NCI-H2029 (cell line): ENCODE results near the gene IL17RB.

ENCODE experiments used
- DNase-seq: peaks from one replicate; lab custom pipeline; 2025; lab: John Stamatoyannopoulos, UW

IL17RB gene

DNA sequence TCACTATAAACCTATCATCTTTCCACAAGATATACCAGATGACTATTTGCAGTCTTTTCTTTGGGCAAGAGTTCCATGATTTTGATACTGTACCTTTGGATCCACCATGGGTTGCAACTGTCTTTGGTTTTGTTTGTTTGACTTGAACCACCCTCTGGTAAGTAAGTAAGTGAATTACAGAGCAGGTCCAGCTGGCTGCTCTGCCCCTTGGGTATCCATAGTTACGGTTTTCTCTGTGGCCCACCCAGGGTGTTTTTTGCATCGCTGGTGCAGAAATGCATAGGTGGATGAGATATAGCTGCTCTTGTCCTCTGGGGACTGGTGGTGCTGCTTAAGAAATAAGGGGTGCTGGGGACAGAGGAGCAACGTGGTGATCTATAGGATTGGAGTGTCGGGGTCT lies 33.9 kb upstream of the IL17RB start:
- DNase-seq = no peak

DNA sequence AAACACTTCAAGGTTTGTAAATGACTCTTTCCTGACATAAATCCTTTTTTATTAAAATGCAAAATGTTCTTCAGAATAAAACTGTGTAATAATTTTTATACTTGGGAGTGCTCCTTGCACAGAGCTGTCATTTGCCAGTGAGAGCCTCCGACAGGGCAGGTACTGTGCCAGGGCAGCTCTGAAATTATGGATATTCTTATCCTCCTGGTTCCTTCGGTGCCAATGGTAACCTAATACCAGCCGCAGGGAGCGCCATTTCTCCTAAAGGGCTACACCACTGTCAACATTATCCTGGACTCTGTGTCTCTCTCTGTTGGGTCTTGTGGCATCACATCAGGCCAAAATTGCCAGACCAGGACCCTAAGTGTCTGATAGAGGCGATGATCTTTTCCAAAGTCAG lies 33.1 kb upstream of the IL17RB start:
- DNase-seq = no peak

DNA sequence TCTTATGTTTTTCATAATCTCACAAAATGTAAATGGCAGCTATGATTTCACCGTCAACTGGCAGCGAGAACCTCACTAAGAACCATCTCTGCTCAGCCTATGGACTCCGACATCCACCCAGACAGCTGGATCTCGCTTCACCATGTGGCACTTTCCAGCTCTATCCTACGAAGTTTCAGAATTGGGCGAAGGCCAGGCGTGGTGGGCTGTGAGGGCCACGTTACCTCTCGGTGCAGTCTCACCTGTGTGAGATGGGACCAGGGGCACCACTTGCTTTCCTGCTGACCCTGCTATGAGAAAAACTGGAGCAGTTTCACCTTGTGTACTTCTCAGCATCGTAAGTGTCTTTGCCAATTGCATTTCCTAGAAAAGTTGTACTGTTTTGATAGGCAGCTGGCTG lies 32.5 kb upstream of the IL17RB start:
- no peak for DNase-seq

DNA sequence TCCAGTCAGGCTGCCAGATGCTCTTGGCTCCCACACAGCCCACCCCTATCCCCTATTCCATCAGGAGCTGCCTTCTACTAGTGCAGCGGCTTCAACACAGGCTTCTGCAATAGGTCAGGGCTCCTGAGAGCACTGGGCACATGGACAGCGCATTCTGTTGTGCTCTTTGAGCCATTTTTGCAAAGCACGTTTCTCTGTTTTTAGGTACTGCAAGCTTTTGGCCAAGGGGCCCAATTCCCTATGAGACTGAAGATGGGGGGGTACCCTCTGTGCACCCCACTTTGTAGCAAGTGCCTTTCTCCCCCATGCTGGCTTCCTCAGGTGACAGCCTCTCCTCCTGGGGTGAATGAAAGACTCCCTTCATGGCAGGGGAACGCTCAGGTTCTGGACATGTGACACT lies 31.3 kb upstream of the IL17RB start:
- no peak for DNase-seq

DNA sequence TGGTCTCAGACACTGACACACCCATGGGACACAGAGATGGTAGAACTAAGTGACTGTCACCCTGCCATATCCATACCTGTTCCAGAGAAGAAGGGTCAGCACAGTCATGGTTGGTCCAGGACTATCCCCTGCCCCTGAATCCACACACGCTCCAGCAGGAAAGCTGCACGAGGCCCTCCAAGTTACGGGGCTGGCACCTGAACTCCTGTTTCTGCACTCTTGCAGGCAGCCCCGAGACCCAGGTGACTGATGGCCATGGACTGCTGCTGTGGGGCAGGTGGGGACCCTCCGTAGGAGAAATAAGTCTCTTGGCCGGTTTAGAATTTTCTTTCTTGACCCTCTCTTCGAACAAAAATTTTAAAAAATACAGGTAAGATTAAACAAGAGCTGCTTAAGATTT lies 30.7 kb upstream of the IL17RB start:
- no peak for DNase-seq

DNA sequence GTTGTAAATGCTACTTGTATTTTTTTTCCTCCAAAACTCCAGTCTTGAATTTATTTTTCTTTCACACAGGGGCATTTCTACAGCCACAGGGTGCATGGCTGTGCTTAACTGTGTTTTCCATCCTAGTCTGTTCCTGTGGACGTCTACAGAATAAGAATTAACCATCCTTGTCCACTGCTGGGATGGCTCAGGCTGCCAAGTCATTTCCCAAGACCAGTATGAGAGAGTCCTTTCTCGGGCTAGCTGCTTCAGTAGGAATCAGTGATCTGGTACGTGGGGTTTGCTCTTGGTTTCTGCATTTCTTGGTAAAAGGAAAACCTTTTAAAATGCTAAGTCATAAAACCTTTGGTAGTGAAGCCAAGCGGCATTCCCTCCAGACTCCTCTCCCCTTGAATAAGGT lies 29.9 kb upstream of the IL17RB start:
- no peak for DNase-seq

DNA sequence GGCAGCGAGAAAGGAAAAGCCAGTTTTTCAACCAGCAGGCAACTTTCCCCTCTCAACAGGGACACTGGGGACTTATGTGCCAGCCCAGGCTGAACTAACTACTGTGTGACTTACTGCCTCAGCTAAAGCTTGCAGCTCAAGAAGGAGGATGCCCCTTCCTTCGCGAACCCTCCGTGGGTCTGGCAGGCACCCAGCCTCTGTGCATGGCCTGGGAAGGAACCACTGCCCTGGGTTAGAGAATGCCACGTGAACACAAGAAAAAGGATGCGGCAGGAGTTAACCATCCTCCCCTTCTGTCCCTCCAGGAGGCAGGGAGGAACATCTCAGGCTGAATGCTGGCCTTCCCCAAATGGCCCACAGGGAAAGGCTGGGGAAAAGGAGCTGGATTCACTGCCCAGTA lies 29.2 kb upstream of the IL17RB start:
- no peak for DNase-seq

DNA sequence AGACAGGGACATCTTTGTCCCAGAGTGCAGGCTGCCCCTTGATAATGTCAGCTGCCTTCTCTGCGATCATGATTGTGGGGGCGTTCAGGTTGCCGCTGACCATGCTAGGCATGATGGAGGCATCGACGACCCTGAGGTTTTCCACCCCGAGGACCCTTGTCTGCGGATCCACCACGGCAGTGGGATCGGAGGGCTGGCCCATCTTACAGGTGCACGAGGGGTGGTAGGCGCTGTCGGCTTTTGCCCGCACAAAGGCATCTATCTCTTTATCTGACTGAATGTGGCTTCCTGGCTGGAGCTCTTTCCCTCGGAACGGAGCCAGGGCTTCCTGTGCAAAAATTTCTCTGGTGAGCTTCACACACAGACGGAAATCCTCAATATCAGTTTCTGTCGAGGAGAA lies 28.6 kb upstream of the IL17RB start:
- DNase-seq = no peak

DNA sequence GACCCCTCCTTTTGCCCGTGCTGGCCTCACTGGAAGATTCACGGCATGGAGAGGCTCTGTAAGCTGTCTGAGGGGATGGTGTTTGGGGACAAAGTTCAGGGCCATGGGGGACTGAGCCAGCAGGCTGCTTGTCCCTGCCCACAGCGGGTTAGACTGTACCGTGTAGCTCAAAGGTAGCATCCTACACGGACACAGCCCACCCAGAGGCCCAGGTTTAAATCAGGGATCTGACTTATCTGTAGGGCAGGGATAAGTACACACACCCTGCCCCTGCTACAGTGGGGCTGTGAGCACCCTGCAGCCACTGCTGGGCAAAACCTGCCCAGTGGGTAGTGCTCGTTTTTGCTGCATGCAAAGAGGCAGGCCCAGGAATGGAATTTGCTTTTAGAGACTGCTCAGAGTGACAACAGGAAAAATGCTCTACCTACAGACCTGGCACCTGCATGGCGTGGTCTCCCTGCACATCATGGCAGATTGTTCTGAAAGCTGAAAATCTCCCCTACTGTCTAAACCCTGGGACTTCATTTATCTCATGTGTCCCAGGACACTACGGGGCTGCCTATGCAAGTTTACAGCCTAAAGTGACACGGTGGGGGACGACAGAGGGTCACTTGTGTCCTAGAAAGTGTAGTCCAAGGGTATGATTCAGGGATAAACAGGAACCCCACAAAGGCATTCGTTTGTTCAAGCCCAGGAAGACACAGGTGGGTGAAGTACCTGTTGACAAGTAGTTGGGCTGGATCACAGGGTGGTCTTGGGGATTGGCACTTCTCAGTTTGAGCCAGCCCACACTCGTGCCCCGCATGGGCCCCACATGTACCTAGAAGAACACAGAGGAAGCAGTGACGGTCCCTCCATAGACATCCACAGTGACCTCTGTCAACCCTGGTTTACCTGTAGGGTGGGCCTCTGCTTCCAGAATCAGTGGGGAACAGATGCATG lies 27.9 kb upstream of the IL17RB start:
- no peak for DNase-seq

DNA sequence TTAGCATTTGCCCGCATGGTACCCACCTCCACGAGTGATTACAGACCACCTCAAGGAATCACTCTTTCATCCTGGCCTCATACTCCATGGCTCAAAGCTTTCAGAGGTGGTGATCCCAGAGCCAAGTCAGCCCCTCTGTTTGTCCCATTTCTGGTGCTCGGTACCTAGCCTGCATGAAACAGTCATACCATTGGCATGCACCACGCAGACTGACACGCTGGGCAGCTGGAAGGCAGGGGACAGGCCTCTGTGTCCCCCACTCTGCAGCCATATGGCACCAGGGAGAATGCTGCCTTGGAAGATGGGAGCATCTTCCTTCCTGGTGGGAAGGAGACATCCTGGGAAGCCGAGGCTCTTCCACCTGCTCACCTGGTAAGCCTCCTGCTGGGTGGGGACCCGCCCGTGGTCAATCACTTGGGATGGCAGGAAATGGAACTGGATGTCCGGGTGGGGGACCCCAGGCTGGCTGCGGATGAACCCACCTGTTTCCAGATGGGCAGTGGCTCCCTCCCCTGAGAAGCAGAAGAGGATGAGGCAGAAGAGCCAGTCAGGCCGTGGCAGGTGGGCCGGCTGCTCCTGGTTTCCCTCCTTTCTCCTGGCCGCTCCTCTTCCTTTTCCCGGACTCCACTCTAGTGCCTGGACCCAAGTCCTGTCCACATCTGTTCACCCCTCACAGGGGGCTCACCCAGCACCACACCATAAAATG lies 27.1 kb upstream of the IL17RB start:
- DNase-seq = no peak

DNA sequence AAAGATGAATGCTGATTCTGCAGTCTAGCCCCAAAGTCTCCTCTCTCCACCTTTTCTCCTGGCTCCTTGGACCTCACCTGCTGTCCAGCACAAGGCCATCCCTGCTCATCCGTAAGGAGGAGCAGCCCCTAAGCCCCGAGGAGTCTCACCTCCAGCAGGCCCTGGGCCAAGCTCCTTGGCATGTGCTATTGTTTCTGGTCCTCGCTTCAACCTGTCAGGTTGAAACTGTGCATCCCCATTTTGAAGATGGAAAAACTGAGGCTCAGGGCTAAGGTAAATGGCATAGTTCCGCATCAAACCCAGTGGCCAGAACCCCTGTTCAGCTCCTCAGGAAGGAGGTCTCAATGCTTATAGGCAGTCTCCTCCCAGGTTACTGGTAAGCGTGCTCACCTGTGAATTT lies 26.3 kb upstream of the IL17RB start:
- no peak for DNase-seq

DNA sequence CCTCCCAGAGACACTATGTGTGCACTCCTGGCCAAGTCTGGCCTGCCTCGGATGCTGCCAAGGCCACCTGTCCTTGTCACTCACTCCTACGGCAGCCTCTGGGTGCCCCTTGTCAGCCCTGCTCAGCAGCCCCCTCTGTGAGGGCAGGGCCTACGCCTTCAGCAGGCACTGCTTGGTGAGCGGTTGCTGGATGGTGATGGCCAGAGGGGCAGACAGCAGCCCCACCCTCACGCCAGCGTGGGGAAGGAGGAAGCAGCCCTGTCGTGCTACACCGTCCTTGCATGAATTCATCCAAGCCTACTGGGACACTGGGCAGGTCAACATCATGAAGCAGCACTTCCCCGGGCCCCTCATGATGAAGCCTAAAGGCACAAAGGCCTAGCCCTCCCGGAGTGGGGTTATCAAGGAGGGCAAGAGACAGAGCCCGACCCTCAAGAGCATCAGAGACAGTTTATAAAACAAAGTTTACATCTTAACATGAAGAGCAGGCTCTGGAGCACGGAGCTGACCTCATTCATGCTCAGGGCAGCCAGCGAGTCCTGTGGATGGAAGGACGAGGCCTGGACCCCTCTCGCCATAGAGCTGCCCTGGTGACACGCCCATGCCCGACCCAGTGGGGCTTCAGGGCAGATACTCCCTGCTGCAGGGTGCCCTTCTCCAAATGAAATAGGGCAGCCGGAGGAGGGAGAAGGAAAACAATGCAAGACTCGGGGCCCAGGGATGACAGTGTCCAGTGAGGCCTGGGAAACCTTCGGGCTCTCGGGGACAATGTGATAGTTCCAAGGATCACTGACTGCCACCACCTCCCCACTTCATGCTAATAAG lies 25.4 kb upstream of the IL17RB start:
- no peak for DNase-seq

DNA sequence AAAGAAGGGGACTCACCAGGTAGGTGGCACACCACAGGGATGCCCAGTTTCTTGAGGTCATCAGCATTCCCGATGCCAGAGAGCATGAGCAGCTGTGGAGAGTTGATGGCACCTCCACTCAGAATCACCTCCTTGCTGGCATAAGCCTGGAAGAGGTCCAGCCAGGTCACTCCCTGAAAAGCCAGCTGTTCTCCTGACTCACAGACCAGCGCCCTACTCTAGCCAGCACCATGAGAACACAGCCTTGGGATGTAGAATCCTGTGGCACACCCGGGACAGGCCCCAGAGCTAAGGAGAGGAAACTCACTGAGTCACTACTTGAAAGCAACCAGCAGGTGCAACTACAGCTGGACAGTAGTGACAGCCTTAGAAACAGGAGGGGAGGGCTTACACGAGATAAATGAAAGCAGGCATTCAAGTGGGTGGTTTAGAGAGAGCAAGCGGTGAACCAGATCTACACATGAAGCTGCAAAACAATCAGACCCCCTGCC lies 24.7 kb upstream of the IL17RB start:
- DNase-seq = peak; percentile 27

DNA sequence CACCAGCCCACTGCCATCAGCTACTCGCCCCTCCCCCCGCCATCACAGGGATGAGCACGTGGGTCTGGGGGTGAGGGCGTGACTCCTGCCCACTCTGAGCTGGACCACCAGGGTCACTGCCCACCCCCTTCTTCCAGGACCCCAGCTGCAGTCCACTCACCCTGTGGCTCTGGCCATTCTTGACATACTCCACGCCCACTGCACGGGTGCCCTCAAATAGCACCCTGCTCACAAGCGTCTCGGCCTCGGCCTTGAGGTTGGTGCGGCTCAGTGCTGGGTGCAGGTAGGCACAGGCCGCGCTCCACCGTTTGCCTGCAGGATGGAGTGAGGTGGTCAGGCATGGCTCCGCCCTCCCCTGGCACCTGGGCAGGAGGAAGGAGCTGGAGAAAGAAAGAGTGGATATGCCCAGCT lies 24.0 kb upstream of the IL17RB start:
- no peak for DNase-seq

DNA sequence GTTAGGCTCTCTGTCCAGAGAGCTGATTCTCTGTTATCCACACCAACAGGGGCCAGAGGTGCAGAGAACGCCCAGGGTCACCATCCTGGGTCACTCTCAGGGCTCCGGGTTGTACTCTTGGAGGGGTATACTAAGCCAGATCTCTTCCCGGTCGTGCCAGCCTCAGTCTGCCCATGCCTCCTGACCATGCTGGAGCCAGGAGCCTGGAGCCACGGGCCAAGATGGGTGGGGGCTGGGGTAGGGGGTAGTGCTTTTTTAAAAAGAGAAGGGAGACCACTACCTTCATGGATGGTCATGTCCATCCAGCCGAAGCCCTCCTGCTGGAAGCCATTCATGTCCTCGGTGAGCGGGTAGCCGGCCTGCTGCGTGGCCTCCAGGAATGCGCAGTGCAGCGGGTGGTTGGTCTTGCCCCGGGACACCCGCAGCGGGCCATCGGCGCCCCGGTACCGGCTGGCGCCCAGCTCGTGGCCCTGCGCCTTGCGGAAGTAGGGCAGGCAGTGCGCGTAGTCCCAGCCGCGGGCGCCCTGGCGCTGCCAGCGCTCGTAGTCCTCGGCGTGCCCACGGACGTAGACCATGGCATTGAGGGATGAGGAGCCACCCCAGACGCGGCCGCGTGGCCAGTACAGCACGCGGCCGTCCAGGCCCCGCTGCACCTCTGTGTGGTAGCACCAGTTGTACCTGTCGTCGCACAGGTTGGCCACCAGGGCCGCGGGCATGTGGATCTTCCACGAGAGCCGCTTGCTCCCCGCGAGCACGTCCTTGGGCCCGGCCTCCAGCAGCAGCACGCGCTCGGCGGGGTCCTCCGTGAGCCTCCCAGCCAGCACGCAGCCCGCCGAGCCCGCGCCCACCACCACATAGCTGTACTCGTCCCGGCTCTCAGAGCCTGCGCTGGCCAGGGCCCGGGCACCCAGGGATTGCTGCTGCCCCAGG lies 23.1 kb upstream of the IL17RB start:
- DNase-seq = no peak

DNA sequence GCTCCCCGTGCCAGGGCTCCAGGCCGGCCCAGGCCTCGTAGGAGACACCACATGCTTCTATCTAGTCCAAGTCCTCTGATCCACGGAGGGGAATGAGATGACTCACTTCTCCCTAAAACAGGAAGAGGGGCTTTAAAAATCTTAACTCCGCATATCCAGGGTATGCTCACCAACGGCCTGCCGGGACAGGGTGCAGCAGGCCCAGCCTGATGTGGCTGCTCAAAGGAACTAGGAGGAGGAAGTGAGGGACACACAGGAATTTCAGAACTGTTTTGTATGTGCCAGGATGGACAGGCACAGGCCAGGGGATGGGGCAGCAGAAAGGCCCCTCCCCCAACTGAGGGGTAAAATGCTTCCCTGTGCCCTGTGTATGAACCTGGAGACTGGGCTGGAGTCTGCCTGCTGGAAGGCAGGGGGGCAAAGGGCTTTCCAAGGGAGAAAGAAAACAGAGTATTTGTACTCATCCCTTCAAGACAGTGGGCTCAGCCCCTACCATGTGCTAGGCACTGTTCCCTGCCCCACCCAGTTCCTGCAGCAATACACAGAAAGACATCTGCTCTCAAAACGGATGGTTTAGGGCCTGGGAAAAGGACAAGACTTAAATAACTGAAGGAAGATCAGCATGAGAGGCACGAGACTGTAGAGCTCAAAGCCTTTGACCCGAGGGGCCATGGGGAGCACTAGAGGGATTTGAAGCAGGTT lies 22.3 kb upstream of the IL17RB start:
- no peak for DNase-seq

DNA sequence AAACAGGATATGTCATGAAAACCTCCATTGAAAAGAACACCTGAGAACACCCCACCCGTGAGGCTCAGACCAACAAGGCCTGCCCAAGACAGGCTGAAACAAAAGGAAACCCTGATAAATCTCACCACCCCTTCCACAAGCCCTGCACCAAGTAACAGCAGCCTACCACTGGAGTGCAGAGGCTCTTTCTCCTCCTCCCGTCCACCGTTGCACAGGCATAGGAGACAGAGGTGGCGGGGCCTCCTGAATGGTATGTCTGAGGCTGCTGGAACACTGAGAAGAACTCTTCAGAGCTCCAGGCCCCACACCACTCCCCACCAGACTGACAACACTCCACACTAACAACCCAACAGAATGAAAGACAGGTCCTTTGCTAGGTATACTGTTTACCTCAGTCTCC lies 21.6 kb upstream of the IL17RB start:
- no peak for DNase-seq

DNA sequence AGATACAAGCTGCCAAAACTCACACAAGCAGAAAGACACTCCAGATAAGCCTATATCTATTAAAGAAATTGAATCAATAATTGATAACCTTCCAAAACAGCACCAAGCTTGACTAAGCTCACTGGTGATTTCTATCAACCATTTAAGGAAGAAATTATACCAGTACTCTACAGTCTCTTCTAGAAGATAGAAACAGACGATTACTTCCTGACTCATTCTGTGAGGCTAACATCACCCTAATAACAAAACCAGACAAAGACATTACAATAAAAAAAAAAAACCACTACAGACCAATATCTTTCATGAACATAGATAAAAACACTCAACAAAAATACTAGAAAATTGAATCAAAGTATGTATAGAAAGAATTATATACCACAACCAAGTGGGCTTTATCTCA lies 20.3 kb upstream of the IL17RB start:
- no peak for DNase-seq

DNA sequence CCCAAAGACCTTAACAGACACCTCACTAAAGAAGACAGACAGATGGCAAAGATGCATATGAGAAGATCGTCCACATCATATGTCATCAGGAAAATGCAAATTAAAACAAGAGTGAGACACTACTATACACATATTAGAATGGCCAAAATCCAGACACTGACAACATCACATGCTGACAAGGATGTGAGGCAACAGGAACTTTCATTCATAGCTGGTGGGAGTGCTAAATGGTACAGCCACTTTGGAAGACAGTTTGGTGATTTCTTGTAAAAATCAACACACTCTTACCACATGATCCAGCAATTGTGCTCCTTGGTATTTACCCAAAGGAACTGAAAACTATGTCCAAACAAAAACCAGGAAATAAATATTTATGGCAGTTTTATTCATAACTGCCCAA lies 17.8 kb upstream of the IL17RB start:
- DNase-seq = no peak

DNA sequence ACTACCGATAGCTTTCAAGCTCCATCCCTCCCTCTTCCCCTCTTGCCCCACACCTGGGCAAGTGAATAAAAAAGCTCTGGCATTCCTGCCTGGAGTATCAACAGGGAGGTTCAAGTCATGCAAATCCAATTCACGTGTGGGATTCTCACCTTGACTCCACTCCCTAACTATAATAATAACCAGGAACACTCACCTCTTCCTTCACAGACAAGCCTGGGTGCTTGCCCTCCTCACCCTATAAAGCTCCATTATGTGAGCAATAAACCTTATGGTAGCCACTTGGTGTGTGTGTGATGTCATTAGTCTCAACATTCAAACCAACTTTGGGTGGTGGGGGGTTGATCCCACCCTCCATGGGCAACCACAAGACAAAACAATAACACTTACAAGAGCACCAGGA lies 16.8 kb upstream of the IL17RB start:
- no peak for DNase-seq

DNA sequence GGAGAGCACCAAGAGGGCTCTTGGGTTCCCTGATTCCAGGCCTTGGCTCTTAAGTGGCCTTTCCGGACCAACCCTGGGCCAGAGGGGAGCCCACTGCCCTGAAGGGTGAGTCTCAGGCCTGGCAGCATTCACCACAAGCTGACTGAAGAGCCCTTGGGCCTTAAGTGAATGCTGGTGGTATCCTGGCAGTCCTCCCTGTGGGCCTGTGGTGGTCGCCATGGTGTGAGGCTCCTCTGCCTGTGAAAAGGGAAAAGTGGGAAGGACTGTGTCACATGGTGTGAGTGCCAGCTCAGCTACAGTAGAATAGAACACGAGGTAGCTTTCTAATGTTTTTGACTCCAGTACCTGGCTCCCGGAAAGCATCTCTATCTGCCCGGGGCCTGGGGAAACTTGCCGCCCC lies 15.4 kb upstream of the IL17RB start:
- DNase-seq = no peak
